ENCODE measurements around the gene MAN1A2.

- TF ChIP-seq POLR2A (IDR thresholded peaks at IDR 0.05) = no peak
- TF ChIP-seq, protein P1, sequence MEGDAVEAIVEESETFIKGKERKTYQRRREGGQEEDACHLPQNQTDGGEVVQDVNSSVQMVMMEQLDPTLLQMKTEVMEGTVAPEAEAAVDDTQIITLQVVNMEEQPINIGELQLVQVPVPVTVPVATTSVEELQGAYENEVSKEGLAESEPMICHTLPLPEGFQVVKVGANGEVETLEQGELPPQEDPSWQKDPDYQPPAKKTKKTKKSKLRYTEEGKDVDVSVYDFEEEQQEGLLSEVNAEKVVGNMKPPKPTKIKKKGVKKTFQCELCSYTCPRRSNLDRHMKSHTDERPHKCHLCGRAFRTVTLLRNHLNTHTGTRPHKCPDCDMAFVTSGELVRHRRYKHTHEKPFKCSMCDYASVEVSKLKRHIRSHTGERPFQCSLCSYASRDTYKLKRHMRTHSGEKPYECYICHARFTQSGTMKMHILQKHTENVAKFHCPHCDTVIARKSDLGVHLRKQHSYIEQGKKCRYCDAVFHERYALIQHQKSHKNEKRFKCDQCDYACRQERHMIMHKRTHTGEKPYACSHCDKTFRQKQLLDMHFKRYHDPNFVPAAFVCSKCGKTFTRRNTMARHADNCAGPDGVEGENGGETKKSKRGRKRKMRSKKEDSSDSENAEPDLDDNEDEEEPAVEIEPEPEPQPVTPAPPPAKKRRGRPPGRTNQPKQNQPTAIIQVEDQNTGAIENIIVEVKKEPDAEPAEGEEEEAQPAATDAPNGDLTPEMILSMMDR (IDR thresholded peaks at IDR 0.05) = no peak
These were observed 198.7 kb downstream of the MAN1A2 start for GRCh38 chr1:117565745-117566455.

Data from uterus (tissue), 2 donors.